GM13977 (cell line): ENCODE results near the gene TGM6.

ENCODE experiments used
- DNase-seq: peaks from one replicate; pipeline ENCODE4 v3.0.0; 2012; ENCODE audit warnings: low spot score
- CTCF ChIP-seq: IDR thresholded peaks from 2 replicates; pipeline ENCODE4 v1.5.1; 2012; ENCODE audit warnings: mild to moderate bottlenecking, control low read depth; ENCODE audit not compliant: insufficient read depth; ENCODE audit errors: extremely low read depth, missing control alignments
- in situ Hi-C: fragments of 300-500 bp; cut with MboI; formaldehyde crosslinking; loops from one replicate; pipeline ENCODE4 v1.12.0; 2022; ENCODE audit warnings: low sequenced_read_pairs, low pct_unique_long_range_greater_than_20kb, mixed read lengths, inconsistent platforms; ENCODE audit not compliant: unreplicated experiment

Gene TGM6

DNA sequence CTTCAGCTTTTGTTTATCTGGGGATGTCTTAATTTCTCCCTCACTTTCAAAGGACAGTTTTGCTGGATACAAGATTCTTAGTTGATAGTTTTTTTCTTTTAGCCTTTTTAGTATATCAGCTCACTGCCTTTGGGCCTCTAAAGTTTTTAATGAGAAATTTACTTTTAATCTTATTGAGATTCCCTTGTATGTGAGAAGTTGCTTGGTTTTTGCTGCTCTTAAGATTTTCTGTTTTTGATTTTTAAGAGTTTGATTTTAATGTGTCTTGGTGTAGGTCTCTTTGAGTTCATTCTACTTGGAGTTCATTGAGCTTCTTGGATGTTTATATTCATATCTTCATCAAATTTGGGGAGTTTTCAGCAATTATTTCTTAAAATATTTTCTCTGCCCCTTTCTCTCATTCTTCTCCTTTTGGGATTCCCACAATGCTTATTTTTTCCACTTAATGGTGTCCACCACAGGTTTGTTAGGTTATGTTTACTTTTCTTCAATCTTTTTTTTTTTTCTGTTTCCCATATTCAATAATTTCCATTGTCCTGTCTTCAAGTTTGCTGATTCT, 19.6 kb upstream of the TGM6 start:
- TF ChIP-seq CTCF: no peak
- in situ Hi-C loops: no loop called here
- no peak for DNase-seq

GRCh38 chr20:2363187-2363586, 17.5 kb upstream of the TGM6 start:
- DNase-seq: no peak
- in situ Hi-C loops: no loop called here
- no peak for TF ChIP-seq CTCF

GRCh38 chr20:2363587-2363986, 17.1 kb upstream of the TGM6 start:
- in situ Hi-C loops: no loop called here
- TF ChIP-seq CTCF: no peak
- no peak for DNase-seq

DNA sequence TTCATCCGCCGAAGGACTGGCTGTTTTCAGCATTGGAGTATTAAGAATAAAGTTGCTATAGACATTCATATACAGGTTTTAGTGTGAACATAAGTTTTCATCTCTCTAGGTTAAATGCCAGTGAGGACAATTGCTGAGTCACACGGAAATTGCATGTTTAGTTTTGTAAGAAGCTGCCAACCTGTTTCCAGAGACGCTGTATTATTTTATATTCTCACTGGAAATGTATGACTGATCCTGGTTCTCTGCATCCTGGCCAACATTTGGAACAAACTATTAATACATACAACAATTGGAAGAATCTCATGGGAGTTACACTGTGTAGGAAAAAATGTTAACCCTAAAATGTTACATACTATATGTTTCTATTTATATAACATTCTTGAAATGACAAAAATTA, 16.7 kb upstream of the TGM6 start:
- no peak for TF ChIP-seq CTCF
- in situ Hi-C loops: no loop called here
- DNase-seq: no peak

DNA sequence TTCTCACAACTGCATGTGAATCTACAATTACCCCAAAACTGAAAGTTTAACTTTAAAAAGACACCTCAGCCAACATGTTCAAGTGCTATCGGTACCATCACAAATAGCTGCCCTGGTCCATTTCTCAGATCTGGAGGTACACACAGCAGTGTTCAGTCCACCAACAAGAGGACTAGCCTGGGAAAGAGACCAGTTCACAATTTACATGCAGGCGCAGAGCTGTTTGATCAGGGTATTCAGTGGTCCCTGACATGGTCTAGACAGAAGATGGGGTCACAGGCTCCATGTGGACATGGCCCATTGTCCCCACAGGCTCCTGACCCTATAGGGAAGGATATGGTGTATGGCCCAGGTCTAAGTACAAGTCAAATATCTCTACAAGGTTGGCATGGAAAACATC, 15.6 kb upstream of the TGM6 start:
- in situ Hi-C loops: no loop called here
- no peak for TF ChIP-seq CTCF
- no peak for DNase-seq

GRCh38 chr20:2365666-2366065, 15.0 kb upstream of the TGM6 start:
- no peak for TF ChIP-seq CTCF
- DNase-seq: no peak
- in situ Hi-C loops: no loop called here

GRCh38 chr20:2368621-2369020, 12.1 kb upstream of the TGM6 start:
- no peak for TF ChIP-seq CTCF
- no peak for DNase-seq
- in situ Hi-C loops: no loop called here
